ENCODE measurements around the gene ENTR1.
A peak's percentile ranks its signal among the peaks of the same experiment; 100 is the strongest.

The ENTR1 gene, protein sequence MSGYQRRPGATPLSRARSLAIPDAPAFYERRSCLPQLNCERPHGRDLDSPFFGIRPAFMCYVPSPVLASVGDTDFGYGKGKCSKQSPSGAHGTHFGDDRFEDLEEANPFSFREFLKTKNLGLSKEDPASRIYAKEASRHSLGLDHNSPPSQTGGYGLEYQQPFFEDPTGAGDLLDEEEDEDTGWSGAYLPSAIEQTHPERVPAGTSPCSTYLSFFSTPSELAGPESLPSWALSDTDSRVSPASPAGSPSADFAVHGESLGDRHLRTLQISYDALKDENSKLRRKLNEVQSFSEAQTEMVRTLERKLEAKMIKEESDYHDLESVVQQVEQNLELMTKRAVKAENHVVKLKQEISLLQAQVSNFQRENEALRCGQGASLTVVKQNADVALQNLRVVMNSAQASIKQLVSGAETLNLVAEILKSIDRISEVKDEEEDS

DNA sequence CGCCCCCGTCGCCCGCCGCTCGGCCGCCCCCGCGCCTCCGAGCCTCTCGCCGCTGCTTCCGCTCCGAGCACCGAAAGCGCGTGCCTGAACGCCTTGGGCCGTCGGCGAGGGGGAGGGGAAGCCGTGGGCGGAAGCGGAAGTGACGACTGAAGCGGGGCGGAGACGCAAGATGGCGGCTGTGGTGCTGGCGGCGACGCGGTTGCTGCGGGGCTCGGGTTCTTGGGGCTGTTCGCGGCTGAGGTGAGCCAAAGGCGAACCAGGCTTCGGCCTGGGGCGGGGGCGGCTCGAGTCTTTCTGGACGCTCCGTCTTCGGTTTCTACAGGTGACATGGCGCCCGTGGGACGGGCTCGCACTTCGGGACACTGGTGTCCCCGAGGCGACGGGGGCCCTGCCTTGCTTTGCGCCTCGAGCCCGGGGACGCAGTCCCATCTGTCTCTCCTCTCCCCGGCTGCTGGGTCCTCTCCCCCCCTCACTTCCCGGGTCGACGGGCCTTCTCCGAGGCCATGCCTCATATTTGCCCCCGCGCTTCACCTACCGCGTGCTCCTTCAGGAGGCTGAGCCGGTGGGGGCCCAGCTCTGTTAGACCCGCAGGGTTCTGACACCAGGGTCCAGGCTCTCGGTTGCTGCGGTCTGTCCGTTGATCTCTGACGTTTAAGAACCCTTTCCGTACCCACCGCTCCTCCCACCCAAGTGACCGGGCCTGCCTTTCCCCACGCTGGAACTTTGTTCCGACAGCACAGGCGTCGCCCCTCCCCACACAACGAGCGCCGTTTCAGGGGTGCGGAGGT is at the start of gene ENTR1, which contains the start of gene PMPCA:
Gene ENTR1 (minus strand): TSS at position 115 of the 788 bp plus-strand sequence. CDS start 217 bp downstream, outside the sequence.
Gene PMPCA (plus strand): TSS at position 159 of the 788 bp plus-strand sequence. CDS start 11 bp downstream, at position 170.
- peak; percentile 95 for DNase-seq (ENCODE audit: low read depth)

DNA sequence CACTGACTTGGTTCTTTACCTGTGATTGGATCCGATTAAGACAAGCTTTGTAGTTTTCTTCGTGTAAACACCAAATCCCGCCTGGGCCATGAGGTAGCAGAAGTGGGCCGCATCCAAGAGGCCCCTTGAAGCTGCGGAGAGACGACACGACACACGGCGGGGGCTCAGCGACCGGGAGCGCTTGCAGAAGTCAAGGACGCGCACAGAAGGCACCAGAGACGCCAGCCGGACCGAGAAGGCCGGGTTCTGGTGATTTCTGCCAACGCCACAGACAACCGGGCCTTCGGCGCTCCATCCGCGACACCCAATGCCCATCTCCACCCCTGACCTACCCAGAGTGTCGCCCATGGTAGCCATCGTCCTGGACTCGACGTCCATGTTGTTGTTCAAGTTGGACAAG is 49.0 kb upstream of the ENTR1 start:
- DNase-seq (ENCODE audit: low read depth) = no peak

DNA sequence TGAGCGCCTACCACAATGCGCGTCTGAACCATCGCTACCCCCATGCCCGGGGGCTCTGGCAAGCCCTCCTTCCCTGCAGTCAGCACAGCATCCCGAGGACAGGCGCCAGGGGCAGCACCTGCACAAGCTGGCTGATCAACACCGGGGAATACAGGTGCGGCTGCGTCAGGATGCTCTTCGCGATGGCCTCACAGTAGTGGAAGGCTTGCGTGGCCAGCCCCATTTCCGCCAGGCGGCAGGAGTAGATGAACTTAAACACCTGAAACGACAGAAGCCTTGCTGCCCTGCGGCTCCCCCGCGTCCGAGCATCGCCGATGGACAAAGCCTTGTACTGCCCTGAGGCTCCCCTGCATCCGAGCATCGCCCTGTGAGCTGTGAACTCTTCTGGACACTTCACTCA is 46.9 kb upstream of the ENTR1 start:
- no peak for DNase-seq (ENCODE audit: low read depth)

DNA sequence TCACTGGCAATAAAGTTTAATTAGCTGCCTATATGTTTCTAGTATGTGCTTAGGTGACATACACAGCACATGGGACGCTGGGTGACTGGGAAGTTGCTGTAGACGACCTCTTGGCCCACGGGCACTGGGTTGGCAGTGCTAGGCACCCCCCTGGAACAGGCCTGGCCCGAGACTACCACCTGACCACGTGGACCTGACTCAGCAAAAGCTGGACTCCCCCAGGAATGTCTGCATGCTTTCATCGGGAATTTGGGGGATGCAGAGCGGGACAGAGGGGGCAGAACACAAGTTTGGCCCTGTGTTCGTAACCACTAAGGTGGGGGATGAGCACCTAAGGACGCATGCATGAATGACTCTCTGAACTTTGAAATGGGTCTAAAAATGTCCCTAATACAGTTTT is 45.8 kb upstream of the ENTR1 start:
- no peak for DNase-seq (ENCODE audit: low read depth)

DNA sequence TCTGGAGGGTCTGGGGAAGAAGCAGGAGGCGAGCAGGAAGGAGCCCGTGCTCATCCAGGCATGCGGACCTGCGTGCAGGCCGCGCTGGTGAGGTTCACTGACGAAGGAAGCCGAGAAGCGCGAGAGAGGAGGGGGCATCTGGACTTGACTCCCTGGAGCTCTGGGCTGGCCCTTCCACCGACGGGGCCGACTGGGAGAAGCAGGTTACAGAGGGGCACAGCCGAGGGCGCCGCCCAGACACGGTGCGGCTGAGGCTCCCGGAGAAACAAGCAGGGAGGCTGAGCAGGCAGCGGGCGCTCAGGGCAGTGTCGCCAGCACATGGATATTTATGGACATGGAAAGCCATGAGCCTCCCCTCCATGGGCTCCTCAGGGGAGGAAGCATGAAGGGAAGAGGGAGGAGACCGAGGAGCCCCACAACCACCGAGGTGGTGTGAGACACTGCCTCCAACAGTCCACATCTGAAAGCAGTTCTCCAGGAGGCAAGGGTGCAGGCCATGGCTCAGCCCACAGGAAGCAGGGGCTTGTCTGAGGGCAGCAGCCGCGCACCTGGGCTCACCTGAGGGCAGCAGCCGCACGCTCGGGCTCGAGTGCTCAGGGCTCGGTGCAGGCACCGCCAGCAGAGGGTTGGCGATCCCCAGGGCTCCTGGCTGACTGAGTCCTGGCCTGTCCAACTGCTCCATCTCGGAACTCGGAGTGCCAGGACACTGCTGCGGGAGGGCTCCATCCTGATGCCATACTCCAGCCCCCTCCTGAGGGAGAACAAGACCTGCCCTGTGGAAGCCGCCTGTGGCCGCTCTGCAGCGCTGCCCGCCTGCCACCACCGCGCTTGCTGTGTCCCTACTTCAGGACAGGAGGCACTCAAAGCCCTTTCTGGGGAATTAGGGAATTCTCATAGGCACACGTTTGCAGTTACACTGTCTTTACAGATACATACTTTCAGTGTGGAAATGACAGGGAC is 44.9 kb upstream of the ENTR1 start:
- no peak for DNase-seq (ENCODE audit: low read depth)

DNA sequence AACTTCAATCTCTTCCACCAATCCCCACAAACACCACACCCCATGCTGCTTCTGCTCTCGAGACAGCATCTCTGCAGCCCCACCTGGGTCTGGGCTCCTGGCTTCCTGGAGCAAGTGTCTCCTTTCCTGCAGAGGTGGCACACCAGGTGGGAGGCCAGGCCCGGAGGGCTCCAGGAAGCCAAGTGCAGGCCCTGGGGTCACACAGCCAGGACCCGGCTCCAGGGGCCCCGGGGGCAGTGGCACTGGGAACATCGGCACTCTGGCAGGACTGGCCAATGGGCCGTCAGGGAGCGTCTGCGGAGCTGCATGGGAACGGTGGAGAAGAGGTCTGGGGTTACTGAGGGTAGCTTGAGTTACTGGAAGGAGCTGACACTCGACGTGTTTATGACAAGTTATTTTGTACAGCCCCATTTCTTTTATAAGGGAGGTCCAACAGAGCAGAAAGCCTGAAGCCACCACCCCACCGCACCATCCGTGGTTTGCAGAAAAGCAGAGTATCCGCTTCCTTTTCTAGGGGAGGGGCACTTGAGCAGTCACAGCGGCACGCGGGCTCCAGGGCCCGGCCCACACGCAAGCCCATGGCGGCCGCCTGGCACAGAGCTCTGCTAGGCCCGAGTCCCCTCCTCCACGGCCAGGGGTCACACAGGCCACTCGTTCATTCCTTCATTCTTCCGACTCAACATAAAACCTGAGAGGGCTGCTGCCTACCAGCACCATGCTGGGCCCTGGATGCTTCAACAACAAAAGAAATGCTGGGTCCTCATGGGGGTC is 43.8 kb upstream of the ENTR1 start:
- no peak for DNase-seq (ENCODE audit: low read depth)

DNA sequence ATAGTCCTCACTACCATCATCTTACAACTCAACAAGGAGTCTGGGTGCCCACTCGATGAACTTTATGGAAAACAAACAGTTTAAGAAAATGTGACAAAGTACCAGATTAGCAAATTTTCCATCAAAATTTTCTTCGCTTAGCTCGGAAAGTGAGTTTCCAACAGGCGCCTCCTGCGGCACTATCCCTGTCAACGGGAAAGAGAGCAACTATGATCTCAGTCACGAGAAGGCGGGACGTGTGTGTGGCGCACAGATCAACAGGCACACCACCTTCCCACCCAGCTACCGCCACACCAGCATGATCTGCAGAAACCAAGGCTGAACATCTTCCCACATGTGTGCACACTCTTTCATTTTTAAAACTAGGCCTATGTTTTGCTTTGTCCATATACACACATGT is 42.9 kb upstream of the ENTR1 start:
- no peak for DNase-seq (ENCODE audit: low read depth)

DNA sequence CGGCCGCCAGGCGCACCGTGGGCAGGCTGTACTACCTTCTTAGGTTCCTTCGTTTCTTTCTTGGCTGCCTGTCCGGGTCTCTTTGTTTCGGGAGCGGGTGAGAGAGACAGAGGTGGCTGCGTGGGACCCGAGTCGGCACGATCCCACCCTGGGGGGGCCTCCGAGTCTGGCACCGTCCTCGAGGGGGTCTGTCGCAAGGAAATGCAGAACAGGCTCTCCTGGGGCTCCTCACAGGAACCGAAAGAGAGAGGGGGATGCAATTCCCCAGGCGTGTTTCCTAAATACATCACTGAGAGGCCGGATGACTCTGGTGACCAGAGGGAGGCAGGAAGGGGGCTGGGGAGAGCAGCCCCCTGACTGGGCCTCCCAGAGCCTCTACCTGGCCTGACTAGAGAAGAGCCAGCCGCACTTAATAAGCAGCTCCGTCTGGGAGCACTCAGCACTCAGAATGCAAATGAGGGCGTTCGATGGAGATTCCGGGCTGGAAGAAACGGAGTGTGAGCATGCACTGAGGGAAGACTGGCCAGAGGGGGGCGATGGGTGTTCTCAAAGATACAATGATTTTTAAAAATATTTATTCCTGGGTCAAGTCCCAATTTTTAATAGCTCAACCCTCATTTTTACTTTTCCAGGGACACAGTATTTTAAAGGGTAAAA is 40.9 kb upstream of the ENTR1 start:
- DNase-seq (ENCODE audit: low read depth) = no peak

DNA sequence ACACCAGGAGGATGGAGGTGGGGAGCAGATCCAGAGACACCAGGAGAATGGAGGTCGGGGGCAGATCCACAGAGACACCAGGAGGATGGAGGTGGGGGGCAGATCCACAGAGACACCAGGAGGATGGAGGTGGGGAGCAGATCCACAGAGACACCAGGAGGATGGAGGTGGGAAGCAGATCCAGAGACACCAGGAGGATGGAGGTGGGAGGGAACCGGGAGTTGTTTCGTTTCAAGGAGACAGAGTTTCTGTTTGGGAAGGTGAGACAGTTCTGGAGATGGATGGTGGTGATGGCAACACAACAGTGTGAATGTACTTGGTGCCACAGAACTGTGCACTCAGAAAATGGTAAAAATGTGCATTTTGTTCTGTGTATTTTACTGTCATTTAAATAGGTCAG is 38.2 kb upstream of the ENTR1 start:
- DNase-seq (ENCODE audit: low read depth) = no peak

DNA sequence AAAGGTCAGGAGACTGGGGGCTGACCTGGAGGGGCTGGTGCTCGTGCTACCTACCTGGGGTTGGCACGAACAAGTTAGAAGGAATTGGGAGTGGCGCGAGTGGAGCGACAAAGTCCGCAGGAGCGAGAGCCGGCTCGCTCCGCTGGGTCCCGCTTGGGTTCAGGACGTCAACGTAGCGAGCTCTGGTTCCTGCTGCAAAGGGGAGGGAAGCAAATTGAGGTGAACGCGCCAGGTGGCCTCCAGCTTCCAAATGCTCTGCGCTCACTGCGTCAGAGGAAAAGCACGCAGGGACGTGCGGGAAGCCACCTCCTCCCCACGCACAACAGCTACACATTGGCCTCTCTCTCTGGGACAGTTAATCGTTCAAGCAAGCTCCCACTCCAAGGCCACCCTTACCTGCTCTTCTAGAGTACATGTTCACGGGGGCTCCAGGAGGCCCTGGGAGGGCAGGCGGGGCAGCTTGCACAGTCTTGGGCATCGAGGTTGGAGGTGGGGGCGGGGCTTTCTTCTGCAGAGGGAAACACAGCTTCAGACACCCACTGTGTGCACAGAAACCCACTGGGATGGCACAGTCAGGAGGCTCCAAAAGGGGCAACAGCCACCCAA is 36.9 kb upstream of the ENTR1 start:
- DNase-seq (ENCODE audit: low read depth) = no peak

DNA sequence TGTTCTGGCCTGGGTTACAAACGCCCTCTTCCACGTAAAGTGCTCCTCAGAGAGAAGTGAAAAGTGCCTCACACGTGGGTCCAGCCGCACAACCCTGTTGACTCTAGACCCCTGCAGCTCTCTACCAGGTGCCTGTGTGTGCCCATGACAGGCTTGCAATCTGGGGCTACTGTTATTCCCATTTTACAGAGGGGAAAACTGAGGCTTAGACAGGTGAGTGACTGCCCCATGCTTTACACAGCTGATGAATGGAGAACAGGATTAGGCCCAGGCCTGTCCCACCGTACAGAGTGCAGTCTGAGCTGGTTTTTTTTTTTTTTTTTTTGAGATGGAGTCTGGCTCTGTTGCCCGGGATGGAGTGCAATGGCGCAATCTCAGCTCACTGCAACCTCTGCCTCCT is 35.4 kb upstream of the ENTR1 start:
- DNase-seq (ENCODE audit: low read depth) = no peak

DNA sequence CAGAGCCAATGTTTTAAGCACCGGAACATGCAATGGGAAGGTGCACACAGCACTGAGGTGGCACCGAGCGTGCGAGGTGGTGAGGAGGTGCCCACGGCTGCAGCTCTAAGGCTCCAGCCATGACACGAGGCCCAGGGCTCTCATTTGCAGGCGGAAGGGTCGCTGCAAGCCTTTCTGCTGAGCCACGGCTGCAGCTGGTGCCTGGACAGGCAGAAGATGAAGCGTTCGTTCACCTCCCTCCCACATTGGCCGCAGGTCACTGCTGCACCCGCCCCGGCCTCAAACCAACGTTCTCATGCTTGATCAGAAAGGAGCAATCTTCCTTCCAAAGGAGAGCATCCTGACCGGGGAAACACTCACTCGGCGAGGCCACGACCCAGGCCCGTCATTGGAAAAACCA is 33.7 kb upstream of the ENTR1 start:
- no peak for DNase-seq (ENCODE audit: low read depth)

DNA sequence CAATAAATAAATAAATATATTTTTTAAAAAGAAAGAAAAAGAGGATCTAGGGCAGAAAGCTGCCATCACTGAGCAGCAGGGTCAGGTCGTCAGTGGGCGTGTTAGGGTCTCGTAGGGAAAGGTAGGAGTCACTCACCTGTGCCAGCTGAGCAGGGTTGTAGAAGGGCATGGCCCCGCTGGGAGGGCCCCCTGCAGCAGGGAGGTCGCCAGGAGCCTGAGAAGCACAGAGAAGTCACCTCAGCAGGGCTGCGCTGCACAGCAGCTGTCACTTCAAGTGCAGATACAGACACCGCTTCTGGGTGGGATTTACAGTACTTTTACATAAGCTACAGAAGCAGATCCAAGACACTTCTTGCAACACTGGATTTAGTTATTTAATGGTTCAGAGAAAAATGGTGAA is 33.3 kb upstream of the ENTR1 start:
- DNase-seq (ENCODE audit: low read depth) = no peak

DNA sequence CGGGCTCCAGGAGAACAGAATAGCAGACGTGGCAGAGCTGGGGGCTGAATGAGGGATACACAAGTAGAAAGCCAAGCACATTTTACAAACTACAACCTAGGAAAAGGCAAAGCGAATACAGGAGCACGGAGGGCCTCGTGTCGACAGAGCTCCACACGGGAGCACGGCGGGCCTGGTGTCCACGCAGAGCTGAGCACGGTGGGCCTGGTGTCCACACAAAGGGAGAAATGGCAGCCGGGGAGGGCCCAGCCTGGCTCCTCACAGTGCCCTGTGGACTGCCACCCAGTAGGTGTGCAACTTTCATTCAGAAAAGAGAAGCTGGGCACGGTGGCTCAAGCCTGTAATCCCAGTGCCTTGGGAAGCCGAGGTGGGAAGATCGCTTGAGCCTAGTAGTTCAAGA is 32.7 kb upstream of the ENTR1 start:
- DNase-seq (ENCODE audit: low read depth) = no peak

DNA sequence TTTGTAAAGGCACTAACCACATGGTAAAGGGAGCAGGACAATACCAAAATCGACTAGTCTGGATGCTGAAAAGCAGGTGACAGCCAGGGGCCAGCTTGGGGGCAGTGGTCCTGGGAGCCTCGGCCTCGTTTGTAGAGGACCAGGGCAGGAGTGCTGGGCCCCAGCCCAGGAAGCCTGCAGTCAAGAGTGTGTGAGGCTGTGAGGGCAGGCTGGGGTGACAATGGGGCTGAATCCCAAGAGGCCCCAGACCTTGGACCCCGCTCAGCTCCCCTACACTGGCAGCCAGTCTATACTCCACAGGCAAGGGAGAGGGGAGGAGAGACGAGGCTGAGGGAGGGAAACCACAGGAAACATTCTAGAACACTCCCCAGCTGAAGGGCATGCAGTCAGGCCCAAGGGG is 31.9 kb upstream of the ENTR1 start:
- DNase-seq (ENCODE audit: low read depth) = no peak

DNA sequence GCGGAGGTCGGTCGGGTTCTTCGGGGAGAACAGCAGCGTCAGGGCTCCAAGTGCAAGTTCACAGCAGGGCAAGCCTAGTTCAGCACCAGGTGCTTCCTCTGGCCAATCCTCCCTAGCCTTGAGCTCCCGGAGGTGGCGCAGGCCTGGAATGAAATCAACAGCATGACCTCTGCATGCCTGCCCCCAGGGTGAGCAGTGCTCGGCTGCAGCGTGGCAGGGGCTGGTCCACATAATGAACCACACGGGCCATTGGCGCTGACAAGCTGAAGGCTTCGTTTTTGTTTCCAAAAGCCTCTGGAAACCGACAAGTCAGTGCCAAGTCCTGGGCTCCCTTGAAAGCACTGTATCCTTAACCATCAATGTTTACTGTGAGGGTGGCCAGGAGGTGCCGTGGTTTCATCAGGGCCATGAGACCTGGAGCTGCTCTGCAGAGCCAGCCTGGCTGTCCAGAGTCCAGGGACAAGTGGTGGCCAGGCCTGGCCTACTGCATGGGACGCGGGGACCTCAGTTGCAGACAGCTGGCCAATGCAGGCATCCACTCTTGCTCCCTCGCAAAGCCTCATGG is 31.3 kb upstream of the ENTR1 start:
- no peak for DNase-seq (ENCODE audit: low read depth)

DNA sequence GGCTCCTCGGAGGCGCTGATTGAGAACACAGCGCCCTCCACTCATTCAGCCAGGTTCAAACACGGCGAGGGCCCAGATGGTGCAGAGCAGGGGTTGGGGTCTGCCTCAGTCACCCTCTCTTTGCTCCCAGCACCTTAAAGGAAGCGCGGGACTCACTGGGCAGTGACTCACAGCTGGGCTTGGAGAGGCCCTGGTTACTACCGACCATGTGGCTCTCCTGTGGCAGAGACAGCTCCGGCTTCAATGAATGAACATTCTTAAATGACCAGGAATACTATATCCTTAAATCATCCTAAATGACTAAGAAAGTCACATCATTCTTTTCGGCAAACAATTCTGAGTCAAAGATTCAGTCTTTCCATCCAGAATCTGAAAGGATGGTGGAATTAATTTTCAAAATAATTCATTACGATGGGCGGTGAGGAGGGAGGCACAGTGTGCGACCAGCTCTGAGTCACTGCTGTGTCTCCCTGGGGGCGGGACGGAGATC is 30.8 kb upstream of the ENTR1 start:
- no peak for DNase-seq (ENCODE audit: low read depth)

DNA sequence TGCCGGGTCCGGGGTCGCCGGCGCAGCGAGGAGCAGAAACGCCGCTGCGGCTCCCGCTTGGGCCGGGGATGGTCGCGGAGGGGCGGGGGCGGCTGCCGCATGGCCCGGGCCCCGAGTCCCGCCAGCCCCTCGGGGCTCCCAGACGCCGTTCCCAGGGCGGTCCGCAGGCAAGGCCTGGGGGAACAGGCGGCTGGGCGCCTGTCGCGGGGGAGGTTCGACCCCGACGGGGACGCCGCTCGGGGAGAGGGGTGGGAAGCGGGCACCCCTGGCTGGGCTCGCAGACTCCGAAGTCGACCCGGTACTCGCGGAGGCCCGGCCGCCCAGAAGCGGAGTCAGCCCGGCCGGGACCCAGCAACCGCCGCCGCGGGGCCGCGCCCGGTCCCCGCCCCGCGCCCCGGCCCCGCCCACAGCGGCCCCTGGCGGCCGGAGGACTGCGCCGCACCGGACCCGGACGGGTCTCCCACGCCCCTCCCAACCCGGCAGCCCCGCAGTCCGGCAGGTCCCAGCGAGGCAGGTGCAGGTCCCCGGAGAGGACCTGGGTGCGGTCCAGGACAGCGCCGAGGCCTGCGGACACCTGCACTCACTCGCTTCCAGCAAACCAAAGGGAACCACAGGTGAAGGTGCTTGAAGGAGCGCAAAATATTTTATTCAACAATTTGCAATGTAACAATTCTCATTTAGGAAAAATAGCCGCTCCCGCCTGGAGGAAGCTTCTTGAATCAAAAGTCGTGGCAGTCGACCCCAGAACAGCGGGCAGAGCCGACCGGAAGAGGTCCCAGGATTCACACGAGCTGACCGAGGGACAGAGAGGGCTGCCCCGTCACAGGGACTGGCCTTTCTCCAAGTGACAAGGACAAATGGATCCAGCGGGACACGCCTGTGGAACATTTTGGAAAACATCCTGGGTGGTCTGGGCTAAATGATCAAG is 29.3 kb upstream of the ENTR1 start, which contains the start of gene INPP5E:
Gene INPP5E (minus strand): TSS at position 365 of the 928 bp plus-strand sequence. CDS start 426 bp downstream, outside the sequence.
- DNase-seq (ENCODE audit: low read depth) = peak; percentile 68
